PFSK-1 (cell line): ENCODE measurements around the gene SYT13.

Experiments used
- FOXP2 ChIP-seq: optimal IDR thresholded peaks from 2 replicates; pipeline ENCODE3; 2011; ENCODE audit warnings: borderline replicate concordance, control low read depth, inconsistent platforms; ENCODE audit not compliant: insufficient read depth; ENCODE audit errors: extremely low read length, extremely low read depth
- POLR2AphosphoS5 ChIP-seq: IDR thresholded peaks from 2 replicates; pipeline ENCODE4 v1.6.1; 2012; ENCODE audit warnings: low read depth, mild to moderate bottlenecking, control low read depth, low read length, moderate library complexity
- REST ChIP-seq, 2 experiments: IDR thresholded peaks; 2 replicates each; pipeline versions ENCODE4 v1.6.1 to v1.8.0; 2011 to 2012; ENCODE audit warnings: low read depth in 2 of 2, low read length in 2 of 2, control low read depth in 1 of 2, inconsistent platforms in 1 of 2, mild to moderate bottlenecking in 1 of 2, moderate library complexity in 1 of 2; ENCODE audit not compliant: insufficient read depth in 1 of 2
- SIN3A ChIP-seq: IDR thresholded peaks from 2 replicates; pipeline ENCODE4 v1.6.1; 2012; ENCODE audit warnings: mild to moderate bottlenecking, low read length, moderate library complexity, borderline replicate concordance; ENCODE audit not compliant: insufficient read depth
- TAF1 ChIP-seq: IDR thresholded peaks from 2 replicates; pipeline ENCODE4 v1.6.1; 2012; ENCODE audit warnings: low read length, control low read depth, borderline replicate concordance; ENCODE audit not compliant: insufficient read depth

Gene SYT13

GRCh38 chr11:45246241-45246640 lies 39.9 kb downstream of the SYT13 start:
- TF ChIP-seq SIN3A: no peak
- no peak for TF ChIP-seq FOXP2
- no peak for TF ChIP-seq REST (IDR thresholded peaks at IDR 0.05; ENCODE audit: insufficient read depth in 1 of 2, low read depth in 2 of 2, low read length in 2 of 2)
- no peak for TF ChIP-seq TAF1
- no peak for TF ChIP-seq POLR2AphosphoS5

- TF ChIP-seq POLR2AphosphoS5: no peak
Measured at GRCh38 chr11:45245218-45246045, 40.7 kb downstream of the SYT13 start.

- TF ChIP-seq SIN3A (no peak), FOXP2 (no peak), TAF1 (no peak), REST (IDR thresholded peaks at IDR 0.05; ENCODE audit: insufficient read depth in 1 of 2, low read depth in 2 of 2, low read length in 2 of 2) (no peak)
Measured at GRCh38 chr11:45243967-45244366, 42.2 kb downstream of the SYT13 start.

GRCh38 chr11:45239733-45240132 lies 46.4 kb downstream of the SYT13 start:
- TF ChIP-seq FOXP2: no peak
- TF ChIP-seq TAF1: no peak
- no peak for TF ChIP-seq POLR2AphosphoS5
- no peak for TF ChIP-seq SIN3A
- no peak for TF ChIP-seq REST (IDR thresholded peaks at IDR 0.05; ENCODE audit: insufficient read depth in 1 of 2, low read depth in 2 of 2, low read length in 2 of 2)

GRCh38 chr11:45238724-45239123 lies 47.4 kb downstream of the SYT13 start:
- TF ChIP-seq TAF1: no peak
- no peak for TF ChIP-seq REST (IDR thresholded peaks at IDR 0.05; ENCODE audit: insufficient read depth in 1 of 2, low read depth in 2 of 2, low read length in 2 of 2)
- TF ChIP-seq POLR2AphosphoS5: no peak
- TF ChIP-seq FOXP2: no peak
- no peak for TF ChIP-seq SIN3A
